ENCODE data around the gene SEH1L.
A peak's percentile ranks its signal among the peaks of the same experiment; 100 is the strongest.

The SEH1L gene

DNA sequence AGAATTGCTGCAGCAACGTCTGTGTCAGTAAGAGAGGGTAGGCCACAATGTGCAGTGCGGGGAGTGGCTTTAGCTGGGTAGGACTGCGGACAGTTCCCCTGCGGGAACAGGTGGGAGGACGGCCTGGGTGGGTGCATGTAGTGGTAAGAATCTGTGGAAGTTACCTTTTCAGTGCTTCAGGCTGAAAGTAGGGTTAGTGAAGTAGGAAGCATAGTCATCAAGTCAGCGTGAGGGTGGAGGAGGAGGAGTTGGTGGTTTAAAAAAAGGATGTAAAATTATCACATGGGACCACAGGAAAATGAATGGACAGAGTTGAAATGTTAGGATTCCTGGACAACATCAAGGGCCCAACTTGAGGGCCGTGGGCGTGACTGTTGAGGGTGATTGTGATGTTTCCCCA is 56.6 kb downstream of the SEH1L start:
- TF ChIP-seq ZFHX2 (tag by site-specific recombination; conservative IDR thresholded peaks at IDR 0.05), result peak; percentile 85
- no peak for TF ChIP-seq ZNF174 (tag by site-specific recombination; IDR thresholded peaks at IDR 0.05)
- TF ChIP-seq, protein P1, sequence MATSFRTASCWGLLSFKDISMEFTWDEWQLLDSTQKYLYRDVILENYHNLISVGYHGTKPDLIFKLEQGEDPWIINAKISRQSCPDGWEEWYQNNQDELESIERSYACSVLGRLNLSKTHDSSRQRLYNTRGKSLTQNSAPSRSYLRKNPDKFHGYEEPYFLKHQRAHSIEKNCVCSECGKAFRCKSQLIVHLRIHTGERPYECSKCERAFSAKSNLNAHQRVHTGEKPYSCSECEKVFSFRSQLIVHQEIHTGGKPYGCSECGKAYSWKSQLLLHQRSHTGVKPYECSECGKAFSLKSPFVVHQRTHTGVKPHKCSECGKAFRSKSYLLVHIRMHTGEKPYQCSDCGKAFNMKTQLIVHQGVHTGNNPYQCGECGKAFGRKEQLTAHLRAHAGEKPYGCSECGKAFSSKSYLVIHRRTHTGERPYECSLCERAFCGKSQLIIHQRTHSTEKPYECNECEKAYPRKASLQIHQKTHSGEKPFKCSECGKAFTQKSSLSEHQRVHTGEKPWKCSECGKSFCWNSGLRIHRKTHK (tag by site-specific recombination; IDR thresholded peaks at IDR 0.05), result no peak
- peak; percentile 95 for TF ChIP-seq EGR2 (tag by site-specific recombination; IDR thresholded peaks at IDR 0.05; ENCODE audit: low read depth)
- no peak for TF ChIP-seq ZNF221 (tag by site-specific recombination; IDR thresholded peaks at IDR 0.05; ENCODE audit: borderline replicate concordance)
- TF ChIP-seq ZSCAN23 (tag by site-specific recombination; IDR thresholded peaks at IDR 0.05), result no peak
- no peak for TF ChIP-seq ZNF366 (tag by site-specific recombination; conservative IDR thresholded peaks at IDR 0.05)
- TF ChIP-seq HOXA7 (CRISPR knock-in tag; IDR thresholded peaks at IDR 0.05; ENCODE audit: borderline replicate concordance), result no peak
- Histone ChIP-seq H3K36me3 (ENCODE audit: control insufficient read depth in 2 of 2, insufficient read depth in 1 of 2, low read length in 2 of 2) (peaks cover 37 to 61% of the 10 kb centered on the region in 2 experiments), H3K4me1 (ENCODE audit: control insufficient read depth, insufficient read depth, low read length) (no peaks in the 10 kb centered on the region), H3K4me3 (ENCODE audit: low read depth, low read length) (no peak overlapping the region), H3K27ac (ENCODE audit: extremely low read depth, low read depth, low read length) (no peak overlapping the region), H3K9me3 (ENCODE audit: control insufficient read depth, insufficient read depth, low read depth, low read length) (no peaks in the 10 kb centered on the region)
- CTCF ChIA-PET, result interaction anchor here (0.5 to 2.9 kb wide), 6 partner anchors 10 to 600 kb away, joined by 3 to 13 read pairs (median 4); no protein-coding TSS in a partner anchor
- POLR2A ChIA-PET, result no interaction called here

DNA sequence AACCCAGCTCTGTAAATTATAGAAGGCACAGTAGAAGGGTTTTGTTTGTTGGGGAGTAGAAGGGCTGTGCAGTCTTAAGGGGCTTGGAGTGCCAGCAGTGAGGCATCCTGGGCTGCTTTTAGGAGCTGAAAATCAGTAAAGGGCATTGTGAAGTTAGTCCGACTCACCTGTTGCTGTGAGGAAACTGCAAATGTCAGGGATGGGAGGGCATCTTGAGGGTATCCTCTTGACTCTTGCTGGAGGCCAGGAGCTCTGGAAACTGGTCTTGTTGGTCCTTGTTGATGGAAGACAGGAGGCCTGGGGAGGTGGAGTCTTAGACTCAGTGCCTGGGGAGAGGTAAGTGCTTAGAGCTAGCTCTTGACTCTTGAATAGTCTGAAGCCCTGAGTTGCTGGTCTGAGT is 57.5 kb downstream of the SEH1L start:
- TF ChIP-seq SCRT2 (tag by site-specific recombination; IDR thresholded peaks at IDR 0.05) (peak; percentile 66), ZBTB21 (tag by site-specific recombination; IDR thresholded peaks at IDR 0.05) (no peak)
- ChIA-PET CTCF (interaction anchor here (0.7 to 2.9 kb wide), 7 partner anchors 9 to 626 kb away, joined by 3 to 13 read pairs (median 3); no protein-coding TSS in a partner anchor), POLR2A (interaction anchor here (1.8 kb wide), 1 partner anchor 14 kb away, joined by 6 read pairs; the partner anchor contains the start of gene CEP192)
- Histone ChIP-seq H3K4me3 (ENCODE audit: low read depth, low read length) (no peak overlapping the region), H3K36me3 (ENCODE audit: control insufficient read depth in 2 of 2, insufficient read depth in 1 of 2, low read length in 2 of 2) (peaks cover 46 to 62% of the 10 kb centered on the region in 2 experiments), H3K27ac (ENCODE audit: extremely low read depth, low read depth, low read length) (no peak overlapping the region), H3K4me1 (ENCODE audit: control insufficient read depth, insufficient read depth, low read length) (no peaks in the 10 kb centered on the region), H3K9me3 (ENCODE audit: control insufficient read depth, insufficient read depth, low read depth, low read length) (no peaks in the 10 kb centered on the region)

DNA sequence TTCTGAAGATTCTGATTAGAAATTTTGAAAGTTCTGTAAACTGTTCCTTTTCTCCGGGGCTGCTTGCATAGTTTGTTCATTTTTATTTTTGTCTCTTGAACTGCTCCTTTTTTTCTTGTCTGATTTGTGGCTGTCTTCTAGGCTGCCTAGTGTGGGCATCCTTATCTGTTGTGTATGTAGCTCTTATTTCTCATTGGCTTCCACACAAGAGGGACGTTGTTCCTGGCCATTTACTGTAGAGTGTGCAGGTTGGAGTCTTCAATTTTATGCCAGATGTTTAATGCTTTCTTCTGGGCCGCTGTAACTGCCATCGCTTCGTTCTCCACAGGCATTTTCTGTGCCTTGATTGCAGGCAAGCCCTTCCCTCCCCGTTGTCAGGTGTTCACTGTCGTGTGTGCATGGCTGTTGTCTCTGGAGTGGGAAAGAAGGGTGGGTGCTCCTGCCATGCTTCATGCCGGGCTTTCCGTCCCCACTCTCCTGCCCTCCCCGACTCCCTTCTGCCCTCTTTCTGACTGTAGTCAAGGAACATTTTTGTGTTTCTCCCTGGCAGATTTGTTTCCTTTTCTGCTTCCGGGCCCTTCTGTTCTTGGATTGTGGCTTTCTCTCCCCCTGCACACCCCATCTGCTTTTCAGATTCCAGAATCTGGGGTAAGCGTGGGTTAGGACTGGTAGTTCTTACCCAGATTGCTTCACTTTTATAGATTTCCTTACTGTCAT is 58.9 kb downstream of the SEH1L start:
- no peak overlapping the region for H3K4me3 ChIP-seq (ENCODE audit: low read depth, low read length)
- no peak overlapping the region for H3K27ac ChIP-seq (ENCODE audit: extremely low read depth, low read depth, low read length)
- no peaks in the 10 kb centered on the region for H3K4me1 ChIP-seq (ENCODE audit: control insufficient read depth, insufficient read depth, low read length)
- H3K36me3 ChIP-seq (ENCODE audit: control insufficient read depth in 2 of 2, insufficient read depth in 1 of 2, low read length in 2 of 2), result peaks cover 53 to 56% of the 10 kb centered on the region in 2 experiments
- ChIA-PET CTCF (interaction anchor here (0.6 to 1.3 kb wide), 5 partner anchors 13 to 153 kb away, joined by 3 to 4 read pairs (median 3); no protein-coding TSS in a partner anchor), POLR2A (interaction anchor here (1.8 kb wide), 1 partner anchor 15 kb away, joined by 6 read pairs; the partner anchor contains the start of gene CEP192)
- no peaks in the 10 kb centered on the region for H3K9me3 ChIP-seq (ENCODE audit: control insufficient read depth, insufficient read depth, low read depth, low read length)
- TF ChIP-seq TRIM28 (IDR thresholded peaks at IDR 0.05; ENCODE audit: borderline replicate concordance, low read length) (no peak), ZNF133 (tag by site-specific recombination; IDR thresholded peaks at IDR 0.05) (no peak), EGR2 (tag by site-specific recombination; IDR thresholded peaks at IDR 0.05; ENCODE audit: low read depth) (no peak), ZNF114 (tag by site-specific recombination; IDR thresholded peaks at IDR 0.05) (no peak), SALL2 (tag by site-specific recombination; IDR thresholded peaks at IDR 0.05; ENCODE audit: borderline replicate concordance) (no peak), ZNF747 (tag by site-specific recombination; IDR thresholded peaks at IDR 0.05) (no peak), ZNF248 (tag by site-specific recombination; IDR thresholded peaks at IDR 0.05) (no peak), ZNF768 (tag by site-specific recombination; IDR thresholded peaks at IDR 0.05) (no peak), ZNF837 (tag by site-specific recombination; IDR thresholded peaks at IDR 0.05) (no peak), ZNF398 (tag by site-specific recombination; IDR thresholded peaks at IDR 0.05) (no peak), ZNF24 (tag by site-specific recombination; IDR thresholded peaks at IDR 0.05) (no peak)
- TF ChIP-seq, protein P2, sequence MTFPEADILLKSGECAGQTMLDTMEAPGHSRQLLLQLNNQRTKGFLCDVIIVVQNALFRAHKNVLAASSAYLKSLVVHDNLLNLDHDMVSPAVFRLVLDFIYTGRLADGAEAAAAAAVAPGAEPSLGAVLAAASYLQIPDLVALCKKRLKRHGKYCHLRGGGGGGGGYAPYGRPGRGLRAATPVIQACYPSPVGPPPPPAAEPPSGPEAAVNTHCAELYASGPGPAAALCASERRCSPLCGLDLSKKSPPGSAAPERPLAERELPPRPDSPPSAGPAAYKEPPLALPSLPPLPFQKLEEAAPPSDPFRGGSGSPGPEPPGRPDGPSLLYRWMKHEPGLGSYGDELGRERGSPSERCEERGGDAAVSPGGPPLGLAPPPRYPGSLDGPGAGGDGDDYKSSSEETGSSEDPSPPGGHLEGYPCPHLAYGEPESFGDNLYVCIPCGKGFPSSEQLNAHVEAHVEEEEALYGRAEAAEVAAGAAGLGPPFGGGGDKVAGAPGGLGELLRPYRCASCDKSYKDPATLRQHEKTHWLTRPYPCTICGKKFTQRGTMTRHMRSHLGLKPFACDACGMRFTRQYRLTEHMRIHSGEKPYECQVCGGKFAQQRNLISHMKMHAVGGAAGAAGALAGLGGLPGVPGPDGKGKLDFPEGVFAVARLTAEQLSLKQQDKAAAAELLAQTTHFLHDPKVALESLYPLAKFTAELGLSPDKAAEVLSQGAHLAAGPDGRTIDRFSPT (tag by site-specific recombination; IDR thresholded peaks at IDR 0.05), result no peak
- TF ChIP-seq, protein P3, sequence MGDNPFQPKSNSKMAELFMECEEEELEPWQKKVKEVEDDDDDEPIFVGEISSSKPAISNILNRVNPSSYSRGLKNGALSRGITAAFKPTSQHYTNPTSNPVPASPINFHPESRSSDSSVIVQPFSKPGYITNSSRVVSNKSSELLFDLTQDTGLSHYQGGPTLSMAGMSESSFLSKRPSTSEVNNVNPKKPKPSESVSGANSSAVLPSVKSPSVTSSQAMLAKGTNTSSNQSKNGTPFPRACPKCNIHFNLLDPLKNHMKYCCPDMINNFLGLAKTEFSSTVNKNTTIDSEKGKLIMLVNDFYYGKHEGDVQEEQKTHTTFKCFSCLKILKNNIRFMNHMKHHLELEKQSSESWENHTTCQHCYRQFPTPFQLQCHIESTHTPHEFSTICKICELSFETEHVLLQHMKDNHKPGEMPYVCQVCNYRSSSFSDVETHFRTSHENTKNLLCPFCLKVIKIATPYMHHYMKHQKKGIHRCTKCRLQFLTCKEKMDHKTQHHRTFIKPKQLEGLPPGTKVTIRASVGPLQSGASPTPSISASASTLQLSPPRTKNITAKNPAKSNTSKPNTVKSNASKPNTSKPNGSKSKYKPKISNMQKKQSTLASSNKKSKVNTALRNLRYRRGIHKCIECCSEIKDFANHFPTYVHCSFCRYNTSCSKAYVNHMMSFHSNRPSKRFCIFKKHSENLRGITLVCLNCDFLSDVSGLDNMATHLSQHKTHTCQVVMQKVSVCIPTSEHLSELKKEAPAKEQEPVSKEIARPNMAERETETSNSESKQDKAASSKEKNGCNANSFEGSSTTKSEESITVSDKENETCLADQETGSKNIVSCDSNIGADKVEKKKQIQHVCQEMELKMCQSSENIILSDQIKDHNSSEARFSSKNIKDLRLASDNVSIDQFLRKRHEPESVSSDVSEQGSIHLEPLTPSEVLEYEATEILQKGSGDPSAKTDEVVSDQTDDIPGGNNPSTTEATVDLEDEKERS (tag by site-specific recombination; IDR thresholded peaks at IDR 0.05), result no peak

Data from HEK293 (cell line).